DOHH2 (cell line): Measurements from ENCODE around the gene GATA3.

ENCODE experiments used
- H3F3A ChIP-seq: fragments of 200-600 bp; sonication (generic), shearing (Covaris generic); 2 replicates; pipeline ENCODE4 v1.6.0; 2016; ENCODE audit warnings: antibody characterized with exemption, mild to moderate bottlenecking; ENCODE audit not compliant: control insufficient read depth, insufficient read depth
- H3K27ac ChIP-seq: fragments of 200-600 bp; sonication (generic); 2 replicates; pipeline ENCODE4 v1.5.1; 2014; ENCODE audit warnings: low read depth, mild to moderate bottlenecking, low read length, moderate library complexity
- H3K27me3 ChIP-seq: fragments of 200-600 bp; sonication (generic); 2 replicates; pipeline ENCODE4 v1.6.1; 2014; ENCODE audit warnings: mild to moderate bottlenecking, low read length, mixed read lengths; ENCODE audit not compliant: control insufficient read depth
- H3K36me3 ChIP-seq: fragments of 200-600 bp; sonication (generic); 2 replicates; pipeline ENCODE4 v1.6.1; 2014; ENCODE audit warnings: mild to moderate bottlenecking, low read length, moderate library complexity, mixed read lengths; ENCODE audit not compliant: control insufficient read depth
- H3K4me1 ChIP-seq: fragments of 200-600 bp; sonication (generic); 2 replicates; pipeline ENCODE4 v1.6.1; 2014; ENCODE audit warnings: mild to moderate bottlenecking, low read length, mixed read lengths; ENCODE audit not compliant: control insufficient read depth
- H3K4me2 ChIP-seq: fragments of 200-600 bp; sonication (generic); 2 replicates; pipeline ENCODE4 v1.6.0; 2014; ENCODE audit warnings: mild to moderate bottlenecking, low read length, moderate library complexity
- H3K4me3 ChIP-seq: fragments of 200-600 bp; sonication (generic); 2 replicates; pipeline ENCODE4 v1.5.1; 2014; ENCODE audit warnings: mild to moderate bottlenecking, low read length, mixed read lengths
- H3K79me2 ChIP-seq: fragments of 200-600 bp; sonication (generic); 2 replicates; pipeline ENCODE4 v1.6.1; 2014; ENCODE audit warnings: mild to moderate bottlenecking, low read length, mixed read lengths; ENCODE audit not compliant: control insufficient read depth
- H3K9me2 ChIP-seq: fragments of 200-600 bp; sonication (generic); replicated peaks from 2 replicates; pipeline ENCODE4 v1.6.1; 2014; ENCODE audit warnings: mild to moderate bottlenecking, low read length, mixed read lengths; ENCODE audit not compliant: control insufficient read depth
- H3K9me3 ChIP-seq: fragments of 200-600 bp; sonication (generic); 2 replicates; pipeline ENCODE4 v1.6.1; 2014; ENCODE audit warnings: antibody characterized with exemption, low read length, mixed read lengths; ENCODE audit not compliant: control insufficient read depth, insufficient read depth
- H4K20me1 ChIP-seq: fragments of 200-600 bp; sonication (generic); 2 replicates; pipeline ENCODE4 v1.6.0; 2014; ENCODE audit warnings: low read depth, mild to moderate bottlenecking, antibody characterized with exemption, low read length, moderate library complexity; ENCODE audit not compliant: control insufficient read depth, insufficient read depth
- CTCF ChIP-seq: fragments of 200-600 bp; sonication (generic); IDR thresholded peaks from one replicate; pipeline ENCODE4 v1.5.1; 2014; ENCODE audit warnings: antibody characterized with exemption, mild to moderate bottlenecking, low read depth, low read length; ENCODE audit not compliant: poor library complexity, severe bottlenecking
- EZH2phosphoT487 ChIP-seq: fragments of 200-600 bp; sonication (generic); IDR thresholded peaks from 2 replicates; pipeline ENCODE4 v1.6.1; 2017; ENCODE audit warnings: borderline replicate concordance, mild to moderate bottlenecking, antibody characterized with exemption, low read length, moderate library complexity, mixed read lengths

Gene GATA3

GRCh38 chr10:8124436-8124835 lies 69.9 kb downstream of the GATA3 start:
- no peaks in the 10 kb centered on the region for H3K4me1 ChIP-seq
- no peaks in the 10 kb centered on the region for H3K79me2 ChIP-seq
- H3F3A ChIP-seq, result no peaks in the 10 kb centered on the region
- TF ChIP-seq CTCF, result no peak
- TF ChIP-seq EZH2phosphoT487, result no peak
- H3K36me3 ChIP-seq, result no peaks in the 10 kb centered on the region
- H3K9me3 ChIP-seq, result no peaks in the 10 kb centered on the region
- no peak overlapping the region for H3K27ac ChIP-seq
- H3K4me2 ChIP-seq, result no peak overlapping the region
- H3K27me3 ChIP-seq, result no peaks in the 10 kb centered on the region
- no peaks in the 10 kb centered on the region for H3K9me2 ChIP-seq
- H4K20me1 ChIP-seq, result no peaks in the 10 kb centered on the region
- no peak overlapping the region for H3K4me3 ChIP-seq
